Measurements from ENCODE around the gene MYOT. TPM values are rescaled to one million over a fixed set of nuclear protein-coding genes. Genes with fewer than 3 reads are reported as not detected.

MYOT gene
- total and polyA plus RNA-seq, 2 donors (not counting 1 experiment from before 2014, with no cell fraction given): not detected

GRCh38 chr5:137825165-137825564 lies 42.5 kb upstream of the MYOT start:
- H3K27ac Mint-ChIP-seq: no peak overlapping the region
- Histone ChIP-seq H3K27ac (ENCODE audit: low read length in 2 of 2) (no peak overlapping the region), H3K4me3 (ENCODE audit: control extremely low read depth in 1 of 5, extremely low read depth in 1 of 5, insufficient read depth in 1 of 5, low read depth in 2 of 5, low read length in 4 of 5) (no peak overlapping the region), H3K9me3 (ENCODE audit: control extremely low read depth in 1 of 3, control insufficient read depth in 2 of 3, insufficient read depth in 1 of 3, low read length in 2 of 3) (peaks cover 1 to 3% (median 3%) of the 10 kb centered on the region in 3 donors), H2AFZ (ENCODE audit: insufficient read depth, low read depth, low read length, poor library complexity, severe bottlenecking) (no peak overlapping the region), H3K36me3 (replicated peaks in 1 of 2; ENCODE audit: control extremely low read depth in 1 of 2, control insufficient read depth in 1 of 2, extremely low read depth in 1 of 2, insufficient read depth in 2 of 2, low read length in 1 of 2) (no peaks in the 10 kb centered on the region), H3K79me2 (ENCODE audit: control insufficient read depth, insufficient read depth, low read length) (no peaks in the 10 kb centered on the region), H3K4me1 (ENCODE audit: control insufficient read depth in 2 of 2, insufficient read depth in 2 of 2, low read length in 2 of 2) (no peaks in the 10 kb centered on the region), H4K20me1 (ENCODE audit: control insufficient read depth, insufficient read depth, low read length, poor library complexity, severe bottlenecking) (no peaks in the 10 kb centered on the region), H3K4me2 (replicated peaks; ENCODE audit: low read depth, low read length, poor library complexity, severe bottlenecking) (no peak overlapping the region), H3K27me3 (replicated peaks in 1 of 4; ENCODE audit: control extremely low read depth in 1 of 4, control insufficient read depth in 3 of 4, insufficient read depth in 4 of 4, low read length in 3 of 4) (no peaks in the 10 kb centered on the region), H3K9ac (ENCODE audit: low read length) (no peak overlapping the region)
- ChIA-PET POLR2A (no interaction called here), CTCF (interaction anchor here (1.0 kb wide), 1 partner anchor 46 kb away, joined by 4 read pairs; no protein-coding TSS in a partner anchor)
- DNase-seq: no peak
- H3K4me1 Mint-ChIP-seq: no peaks in the 10 kb centered on the region
- no peaks in the 10 kb centered on the region for H3K27me3 Mint-ChIP-seq
- peaks cover 5% of the 10 kb centered on the region for H3K9me3 Mint-ChIP-seq (ENCODE audit: insufficient read depth)
- intact Hi-C loops (cut with micrococcal nuclease): loop anchor here (10.0 kb wide), 1 partner anchor 160 kb away; no protein-coding TSS in a partner anchor
- H3K4me3 Mint-ChIP-seq: no peak overlapping the region
- no peak for TF ChIP-seq CTCF (IDR thresholded peaks at IDR 0.05)
- TF ChIP-seq EZH2 (IDR thresholded peaks at IDR 0.05; ENCODE audit: borderline replicate concordance, insufficient read depth, low read depth, low read length, poor library complexity, severe bottlenecking): no peak
- WGBS (ENCODE audit: insufficient coverage): no CpG with 5 or more reads among the region's 1 CpG
- no peak for ATAC-seq (ENCODE audit: low read depth)

DNA sequence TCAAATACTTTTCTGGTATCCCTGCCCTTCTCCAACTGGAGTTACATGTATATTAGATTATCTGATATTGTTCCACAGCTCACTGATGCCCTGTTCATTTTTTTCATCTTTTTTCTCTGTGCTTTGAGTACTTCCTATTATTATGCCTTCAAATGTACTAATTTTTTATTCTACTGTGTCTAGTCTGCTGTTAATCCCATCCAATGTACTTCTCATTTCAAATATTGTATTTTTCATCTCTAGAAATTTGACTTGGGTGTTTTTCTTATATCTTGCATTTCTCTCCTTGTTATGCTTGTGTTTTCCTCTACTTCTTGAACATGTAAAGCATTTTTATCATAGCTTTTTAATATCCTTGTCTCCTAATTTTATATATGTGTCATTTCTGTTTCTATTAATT lies 41.6 kb upstream of the MYOT start:
- ATAC-seq (ENCODE audit: low read depth) (no peak), DNase-seq (no peak)
- Histone ChIP-seq H3K27ac (ENCODE audit: low read length in 2 of 2) (no peak overlapping the region), H3K4me1 (ENCODE audit: control insufficient read depth in 2 of 2, insufficient read depth in 2 of 2, low read length in 2 of 2) (no peaks in the 10 kb centered on the region), H3K79me2 (ENCODE audit: control insufficient read depth, insufficient read depth, low read length) (no peaks in the 10 kb centered on the region), H2AFZ (ENCODE audit: insufficient read depth, low read depth, low read length, poor library complexity, severe bottlenecking) (no peak overlapping the region), H3K36me3 (replicated peaks in 1 of 2; ENCODE audit: control extremely low read depth in 1 of 2, control insufficient read depth in 1 of 2, extremely low read depth in 1 of 2, insufficient read depth in 2 of 2, low read length in 1 of 2) (no peaks in the 10 kb centered on the region), H3K27me3 (replicated peaks in 1 of 4; ENCODE audit: control extremely low read depth in 1 of 4, control insufficient read depth in 3 of 4, insufficient read depth in 4 of 4, low read length in 3 of 4) (no peaks in the 10 kb centered on the region), H3K4me2 (replicated peaks; ENCODE audit: low read depth, low read length, poor library complexity, severe bottlenecking) (no peak overlapping the region), H3K9me3 (ENCODE audit: control extremely low read depth in 1 of 3, control insufficient read depth in 2 of 3, insufficient read depth in 1 of 3, low read length in 2 of 3) (peaks cover 1 to 3% (median 3%) of the 10 kb centered on the region in 3 donors), H3K9ac (ENCODE audit: low read length) (no peak overlapping the region), H3K4me3 (ENCODE audit: control extremely low read depth in 1 of 5, extremely low read depth in 1 of 5, insufficient read depth in 1 of 5, low read depth in 2 of 5, low read length in 4 of 5) (no peak overlapping the region), H4K20me1 (ENCODE audit: control insufficient read depth, insufficient read depth, low read length, poor library complexity, severe bottlenecking) (no peaks in the 10 kb centered on the region)
- Mint-ChIP-seq H3K27ac (no peak overlapping the region), H3K4me1 (no peaks in the 10 kb centered on the region), H3K4me3 (no peak overlapping the region), H3K9me3 (ENCODE audit: insufficient read depth) (peaks cover 5% of the 10 kb centered on the region), H3K27me3 (no peaks in the 10 kb centered on the region)
- CTCF ChIA-PET: no interaction called here
- POLR2A ChIA-PET: no interaction called here
- intact Hi-C loops (cut with micrococcal nuclease): loop anchor here (10.0 kb wide), 1 partner anchor 161 kb away; no protein-coding TSS in a partner anchor
- no peak for TF ChIP-seq EZH2 (IDR thresholded peaks at IDR 0.05; ENCODE audit: borderline replicate concordance, insufficient read depth, low read depth, low read length, poor library complexity, severe bottlenecking)
- TF ChIP-seq CTCF (IDR thresholded peaks at IDR 0.05): no peak

Data from B cell (primary cell).